Type B pancreatic cell (in vitro differentiated cells): ENCODE data around the gene NEK9. TPM values are rescaled to one million over a fixed set of nuclear protein-coding genes. Genes with fewer than 3 reads are reported as not detected.

Source experiments
- DNase-seq: peaks from one replicate; pipeline ENCODE4 v3.0.0; 2021; ENCODE audit warnings: mixed read lengths; ENCODE audit not compliant: unreplicated experiment; ENCODE audit errors: extremely low spot score
- H3K27ac Mint-ChIP-seq: 2 replicates; pipeline ENCODE4 v1.8.0; 2021; ENCODE audit warnings: mild to moderate bottlenecking, mixed read lengths
- H3K27me3 Mint-ChIP-seq: 2 replicates; pipeline ENCODE4 v1.8.0; 2021; ENCODE audit warnings: mixed read lengths
- H3K36me3 Mint-ChIP-seq: 2 replicates; pipeline ENCODE4 v1.8.0; 2021; ENCODE audit warnings: mixed read lengths
- H3K4me1 Mint-ChIP-seq: one replicate; pipeline ENCODE4 v1.8.0; 2021; ENCODE audit warnings: mixed read lengths; ENCODE audit not compliant: unreplicated experiment
- H3K4me3 Mint-ChIP-seq: 2 replicates; pipeline ENCODE4 v1.8.0; 2021; ENCODE audit warnings: mild to moderate bottlenecking, mixed read lengths
- H3K9me3 Mint-ChIP-seq: 2 replicates; pipeline ENCODE4 v1.8.0; 2021; ENCODE audit warnings: mixed read lengths
- total RNA-seq: library from RNA; stranded (reverse); gene quantifications from 2 replicates; pipeline ENCODE4 v1.2.1, GENCODE V29; 2021; ENCODE audit warnings: low replicate concordance
- TF ChIP-seq, protein P1 (sequence below): fragments of 200-600 bp; sonication (generic); conservative IDR thresholded peaks from 2 replicates; pipeline ENCODE4 v1.5.0; 2021; ENCODE audit warnings: antibody characterized with exemption, mild to moderate bottlenecking

NEK9 gene
- total RNA-seq, 1 donor from 2014 or later: 117 TPM

DNA sequence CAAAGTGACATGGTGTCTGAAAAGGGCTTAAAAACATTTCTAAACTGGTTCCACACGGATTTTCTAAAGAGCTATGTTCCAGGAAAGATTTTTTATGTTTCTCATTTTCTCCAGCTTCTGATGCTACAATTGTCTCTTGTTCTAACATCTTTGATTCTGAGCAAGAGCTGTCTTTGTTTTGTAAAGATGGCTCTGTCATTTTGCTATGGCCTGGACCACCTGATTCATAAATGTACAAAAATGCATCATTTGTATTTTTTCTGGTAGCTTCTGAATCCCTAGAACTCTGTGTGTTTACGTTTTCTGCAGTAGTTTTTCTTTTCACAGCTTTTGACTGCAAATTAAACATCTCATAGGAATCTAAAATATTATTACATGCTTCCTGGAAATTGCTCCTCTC, 78.7 kb downstream of the NEK9 start:
- no peak for DNase-seq
- Mint-ChIP-seq H3K27me3 (peaks cover 3% of the 10 kb centered on the region), H3K9me3 (no peaks in the 10 kb centered on the region), H3K4me3 (no peak overlapping the region), H3K27ac (no peak overlapping the region), H3K4me1 (peaks cover 18% of the 10 kb centered on the region), H3K36me3 (peaks cover 40% of the 10 kb centered on the region)
- TF ChIP-seq, protein P1, sequence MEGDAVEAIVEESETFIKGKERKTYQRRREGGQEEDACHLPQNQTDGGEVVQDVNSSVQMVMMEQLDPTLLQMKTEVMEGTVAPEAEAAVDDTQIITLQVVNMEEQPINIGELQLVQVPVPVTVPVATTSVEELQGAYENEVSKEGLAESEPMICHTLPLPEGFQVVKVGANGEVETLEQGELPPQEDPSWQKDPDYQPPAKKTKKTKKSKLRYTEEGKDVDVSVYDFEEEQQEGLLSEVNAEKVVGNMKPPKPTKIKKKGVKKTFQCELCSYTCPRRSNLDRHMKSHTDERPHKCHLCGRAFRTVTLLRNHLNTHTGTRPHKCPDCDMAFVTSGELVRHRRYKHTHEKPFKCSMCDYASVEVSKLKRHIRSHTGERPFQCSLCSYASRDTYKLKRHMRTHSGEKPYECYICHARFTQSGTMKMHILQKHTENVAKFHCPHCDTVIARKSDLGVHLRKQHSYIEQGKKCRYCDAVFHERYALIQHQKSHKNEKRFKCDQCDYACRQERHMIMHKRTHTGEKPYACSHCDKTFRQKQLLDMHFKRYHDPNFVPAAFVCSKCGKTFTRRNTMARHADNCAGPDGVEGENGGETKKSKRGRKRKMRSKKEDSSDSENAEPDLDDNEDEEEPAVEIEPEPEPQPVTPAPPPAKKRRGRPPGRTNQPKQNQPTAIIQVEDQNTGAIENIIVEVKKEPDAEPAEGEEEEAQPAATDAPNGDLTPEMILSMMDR: no peak

DNA sequence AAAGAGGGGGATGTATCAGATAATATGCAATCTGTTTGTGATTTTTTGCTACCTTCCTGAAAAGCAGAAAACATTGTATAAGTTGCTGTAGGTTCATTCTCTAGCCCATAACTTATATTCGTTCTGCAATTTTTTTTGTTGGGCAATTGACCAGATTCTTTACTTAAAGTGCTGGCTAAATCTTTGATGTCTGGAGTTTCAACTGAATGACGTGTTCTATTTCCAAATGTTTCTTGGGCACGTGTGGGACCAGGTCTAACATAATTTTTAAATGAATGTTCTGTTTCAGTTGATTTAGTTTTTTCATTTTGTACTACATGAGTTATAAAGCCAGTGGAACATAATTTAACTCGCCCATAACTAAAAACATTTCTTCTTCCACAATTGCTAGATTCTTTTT, 79.3 kb downstream of the NEK9 start:
- H3K27ac Mint-ChIP-seq: no peak overlapping the region
- no peak overlapping the region for H3K4me3 Mint-ChIP-seq
- H3K4me1 Mint-ChIP-seq: peaks cover 20% of the 10 kb centered on the region
- peaks cover 41% of the 10 kb centered on the region for H3K36me3 Mint-ChIP-seq
- no peak for DNase-seq
- H3K27me3 Mint-ChIP-seq: peaks cover 3% of the 10 kb centered on the region
- no peaks in the 10 kb centered on the region for H3K9me3 Mint-ChIP-seq
- TF ChIP-seq, protein P1: no peak

GRCh38 chr14:75046899-75047298, 79.9 kb downstream of the NEK9 start:
- TF ChIP-seq, protein P1: no peak
- no peak overlapping the region for H3K27ac Mint-ChIP-seq
- no peak overlapping the region for H3K4me3 Mint-ChIP-seq
- H3K4me1 Mint-ChIP-seq: peaks cover 26% of the 10 kb centered on the region
- H3K9me3 Mint-ChIP-seq: no peaks in the 10 kb centered on the region
- no peak for DNase-seq
- peaks cover 46% of the 10 kb centered on the region for H3K36me3 Mint-ChIP-seq
- peaks cover 3% of the 10 kb centered on the region for H3K27me3 Mint-ChIP-seq

DNA sequence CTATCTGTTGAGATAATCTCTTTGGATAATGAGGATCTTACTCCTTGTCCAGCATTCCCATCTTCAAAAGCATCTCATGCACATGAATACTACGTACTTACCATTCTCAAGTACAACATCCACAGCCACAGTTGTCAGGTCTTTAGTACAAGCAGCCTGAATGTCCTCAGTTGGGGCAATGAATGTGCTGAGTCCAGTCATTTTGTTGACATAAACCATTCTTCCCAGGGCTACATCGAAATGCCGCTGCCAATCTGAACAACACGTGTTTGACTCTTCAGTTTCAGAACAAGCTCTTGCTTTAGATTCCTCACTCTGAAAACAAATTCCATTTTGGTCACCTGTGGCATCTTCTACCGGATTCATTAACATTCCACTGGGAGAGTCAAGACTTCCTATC, 80.6 kb downstream of the NEK9 start:
- Mint-ChIP-seq H3K4me1 (peaks cover 27% of the 10 kb centered on the region), H3K27ac (no peak overlapping the region), H3K27me3 (peaks cover under 1% of the 10 kb centered on the region), H3K4me3 (no peak overlapping the region), H3K36me3 (peaks cover 44% of the 10 kb centered on the region), H3K9me3 (no peaks in the 10 kb centered on the region)
- TF ChIP-seq, protein P1: no peak
- no peak for DNase-seq

DNA sequence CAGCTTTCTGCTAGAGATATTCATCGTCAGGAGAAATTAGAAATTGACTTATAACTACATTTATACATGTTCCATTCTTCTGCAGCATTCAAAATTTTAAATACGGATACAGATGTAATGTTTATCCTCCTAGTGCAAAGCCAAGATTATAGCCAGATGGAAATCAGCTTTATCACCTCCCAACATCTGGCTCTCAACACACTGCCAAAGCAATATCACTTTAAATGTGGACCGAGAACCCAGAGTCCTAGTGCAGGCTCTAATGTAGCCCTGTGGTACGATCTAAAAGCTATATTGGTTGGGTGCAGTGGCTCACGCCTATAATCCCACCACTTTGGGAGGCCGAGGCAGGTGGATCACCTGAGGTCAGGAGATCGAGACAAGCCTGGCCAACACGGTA, 82.1 kb downstream of the NEK9 start:
- H3K27ac Mint-ChIP-seq: no peak overlapping the region
- no peaks in the 10 kb centered on the region for H3K9me3 Mint-ChIP-seq
- H3K4me3 Mint-ChIP-seq: no peak overlapping the region
- TF ChIP-seq, protein P1: no peak
- H3K27me3 Mint-ChIP-seq: no peaks in the 10 kb centered on the region
- H3K4me1 Mint-ChIP-seq: peaks cover 27% of the 10 kb centered on the region
- H3K36me3 Mint-ChIP-seq: peaks cover 43% of the 10 kb centered on the region
- no peak for DNase-seq

- H3K27me3 Mint-ChIP-seq: no peaks in the 10 kb centered on the region
- no peak for DNase-seq
- no peak overlapping the region for H3K27ac Mint-ChIP-seq
- no peaks in the 10 kb centered on the region for H3K9me3 Mint-ChIP-seq
- TF ChIP-seq, protein P1: no peak
- no peak overlapping the region for H3K4me3 Mint-ChIP-seq
- peaks cover 27% of the 10 kb centered on the region for H3K4me1 Mint-ChIP-seq
- peaks cover 41% of the 10 kb centered on the region for H3K36me3 Mint-ChIP-seq
These were observed 82.5 kb downstream of the NEK9 start for GRCh38 chr14:75044322-75044721.
